Endothelial cell of umbilical vein (primary cell): ENCODE data around the gene AURKB. TPM values are rescaled to one million over a fixed set of nuclear protein-coding genes. Genes with fewer than 3 reads are reported as not detected.

Experiments used
- BruUV-seq: library from RNA; stranded (reverse); fragments of 400-500 nt; replicated peaks from 2 replicates; lab custom pipeline; 2021; lab: Mats Ljungman, UMichigan
- CTCF ChIA-PET: fragments of 300-600, 350-600 bp; sonication (Branson Sonifier 250); formaldehyde crosslinking; loops from one replicate; lab custom pipeline; 2021; ENCODE audit warnings: antibody characterized with exemption, inconsistent platforms; lab: Charles Lee
- POLR2A ChIA-PET: fragments of 300-600, 350-600 bp; sonication (Branson Sonifier 250); formaldehyde crosslinking; loops from one replicate; lab custom pipeline; 2021; ENCODE audit warnings: antibody characterized with exemption, inconsistent platforms; lab: Charles Lee
- DNase-seq: peaks from one replicate; pipeline ENCODE4 v3.0.0-alpha.2; 2011; ENCODE audit warnings: low read depth, low spot score
- FAIRE-seq: peaks from 2 replicates; lab custom pipeline; 2011; peaks lifted over from hg19 to GRCh38; lab: Jason Lieb, UNC
- H2AFZ ChIP-seq: 2 replicates; pipeline ENCODE4 v1.6.0; 2012; ENCODE audit warnings: low read depth, low read length, control low read depth, inconsistent platforms
- H3K27ac ChIP-seq: 2 replicates; pipeline ENCODE4 v1.5.1; 2011; ENCODE audit warnings: low read depth, mild to moderate bottlenecking, control low read depth, low read length, moderate library complexity; ENCODE audit not compliant: insufficient read depth
- H3K27me3 ChIP-seq, 2 experiments: 2 replicates each; pipeline versions ENCODE4 v1.6.0 to v1.6.1; 2011; ENCODE audit warnings: low read length in 2 of 2, mixed read lengths in 1 of 2; ENCODE audit not compliant: control insufficient read depth in 2 of 2, insufficient read depth in 2 of 2
- H3K36me3 ChIP-seq, 2 experiments: 2 replicates in 1 of 2; 3 replicates in 1 of 2; pipeline ENCODE4 v1.5.1; 2011; ENCODE audit warnings: low read length in 2 of 2, mild to moderate bottlenecking in 1 of 2, moderate library complexity in 1 of 2; ENCODE audit not compliant: control insufficient read depth in 2 of 2, insufficient read depth in 2 of 2; ENCODE audit errors: extremely low read depth in 1 of 2
- H3K4me1 ChIP-seq: 3 replicates; pipeline ENCODE4 v1.5.1; 2011; ENCODE audit warnings: mild to moderate bottlenecking, low read length; ENCODE audit not compliant: control insufficient read depth, insufficient read depth; ENCODE audit errors: extremely low read depth
- H3K4me2 ChIP-seq: 2 replicates; pipeline ENCODE4 v1.6.1; 2011; ENCODE audit warnings: low read length, control low read depth, mixed read lengths; ENCODE audit not compliant: insufficient read depth
- H3K4me3 ChIP-seq, 3 experiments: fragments of 200-600 bp in 1 of 3; sonication (generic), shearing (Covaris generic) in 1 of 3; replicated peaks in 1 of 3; 2 replicates each; pipeline ENCODE4 v1.5.1; 2011 to 2016; ENCODE audit warnings: control low read depth in 3 of 3, low read length in 3 of 3, mild to moderate bottlenecking in 2 of 3, inconsistent platforms in 1 of 3, low read depth in 1 of 3, moderate library complexity in 1 of 3; ENCODE audit not compliant: insufficient read depth in 1 of 3
- H3K79me2 ChIP-seq: 2 replicates; pipeline ENCODE4 v1.6.0; 2012; ENCODE audit warnings: low read length, inconsistent platforms; ENCODE audit not compliant: control insufficient read depth, insufficient read depth
- H3K9ac ChIP-seq: replicated peaks from 2 replicates; pipeline ENCODE3; 2011; ENCODE audit warnings: low read length, control low read depth; ENCODE audit not compliant: insufficient read depth; ENCODE audit errors: extremely low read depth
- H3K9me1 ChIP-seq: replicated peaks from 3 replicates; pipeline ENCODE4 v1.6.0; 2011; ENCODE audit warnings: mild to moderate bottlenecking, low read length; ENCODE audit not compliant: control insufficient read depth, insufficient read depth; ENCODE audit errors: extremely low read depth
- H3K9me3 ChIP-seq: replicated peaks from 2 replicates; pipeline ENCODE4 v1.5.1; 2012; ENCODE audit warnings: low read length, inconsistent platforms; ENCODE audit not compliant: control insufficient read depth, insufficient read depth
- H4K20me1 ChIP-seq: replicated peaks from 2 replicates; pipeline ENCODE3; 2011; ENCODE audit warnings: mild to moderate bottlenecking, low read length; ENCODE audit not compliant: control insufficient read depth, insufficient read depth; ENCODE audit errors: extremely low read depth
- CTCF ChIP-seq, 2 donors: IDR thresholded peaks; 1 replicate in 1 of 2; 2 replicates in 1 of 2; pipeline ENCODE4 v1.5.1; 2011; ENCODE audit warnings: low read length in 2 of 2, mild to moderate bottlenecking in 2 of 2, moderate library complexity in 2 of 2, control low read depth in 1 of 2, inconsistent platforms in 1 of 2, low read depth in 1 of 2; ENCODE audit not compliant: insufficient read depth in 1 of 2; ENCODE audit errors: extremely low read depth in 1 of 2
- GATA2 ChIP-seq: IDR thresholded peaks from 2 replicates; pipeline ENCODE4 v1.7.0; 2011; ENCODE audit warnings: low read depth, mild to moderate bottlenecking, moderate library complexity, mixed read lengths, low read length; ENCODE audit not compliant: insufficient read length, insufficient read depth
- MAX ChIP-seq: IDR thresholded peaks from 2 replicates; pipeline ENCODE4 v1.6.1; 2011; ENCODE audit not compliant: insufficient read depth, insufficient read length
- POLR2A ChIP-seq: IDR thresholded peaks from 2 replicates; pipeline ENCODE4 v1.6.1; 2012; ENCODE audit warnings: low read depth, mild to moderate bottlenecking, control low read depth, low read length
- POLR2AphosphoS5 ChIP-seq: IDR thresholded peaks from 2 replicates; pipeline ENCODE4 v1.6.1; 2012; ENCODE audit warnings: low read depth, mild to moderate bottlenecking, control low read depth, low read length, moderate library complexity; ENCODE audit not compliant: insufficient read depth
- dilution Hi-C: fragments of 300-500 bp; cut with MboI; formaldehyde crosslinking; loops from one replicate; pipeline ENCODE4 v1.15.0; 2019; ENCODE audit warnings: low sequenced_read_pairs; ENCODE audit not compliant: extremely low pct_ligation_motif_present
- intact Hi-C: fragments of 100-400 bp; cut with micrococcal nuclease; formaldehyde crosslinking; loops from one replicate; pipeline ENCODE4 v1.10.0; 2022
- polyA plus RNA-seq, 4 experiments: library from polyadenylated mRNA; depleted of rRNA in 3 of 4; stranded (reverse) in 3 of 4; unstranded in 1 of 4; fragments of >200 nt; gene quantifications; 2 replicates each; pipeline versions ENCODE4 v1.2.1 to v1.2.3, GENCODE V29; 2011 to 2012; ENCODE audit warnings: missing spikeins in 1 of 4
- total RNA-seq: library from RNA; stranded (reverse); gene quantifications from 2 replicates; pipeline ENCODE4 v1.2.3, GENCODE V29; 2021

AURKB gene
- total and polyA plus RNA-seq, 2 donors (not counting 3 experiments of a cell fraction or from before 2014, with no cell fraction given) = 67.8 to 107 TPM

- FAIRE-seq (peak; percentile 86), DNase-seq (peak; percentile 85)
- peaks cover 23% of the 10 kb centered on the region for H3K4me1 ChIP-seq
- H3K36me3 ChIP-seq = no peaks in the 10 kb centered on the region
- peak within 1 kb of the TSS; percentile 69 for H3K9ac ChIP-seq
- no peaks in the 10 kb centered on the region for H3K27me3 ChIP-seq
- H3K4me2 ChIP-seq = peak within 1 kb of the TSS; percentile 64
- no peaks in the 10 kb centered on the region for H4K20me1 ChIP-seq
- intact Hi-C loops = no loop called here
- H3K9me1 ChIP-seq = no peaks in the 10 kb centered on the region
- peak within 1 kb of the TSS; percentile 29 for H3K27ac ChIP-seq
- peak within 1 kb of the TSS; percentile 21 to 61 (median 42) for H3K4me3 ChIP-seq
- ChIA-PET CTCF (interaction anchor here (1.1 to 1.4 kb wide), 3 partner anchors 9 to 116 kb away, joined by 3 to 4 read pairs (median 3); no protein-coding TSS in a partner anchor), POLR2A (no interaction called here)
- BruUV-seq = TSS peak; percentile 52
- no peaks in the 10 kb centered on the region for H3K79me2 ChIP-seq
- peak within 1 kb of the TSS; percentile 91 for H2AFZ ChIP-seq
- dilution Hi-C loops = no loop called here
- no peaks in the 10 kb centered on the region for H3K9me3 ChIP-seq
- TF ChIP-seq GATA2 (no peak), POLR2AphosphoS5 (peak; percentile 58), MAX (peak; percentile 9), POLR2A (peak; percentile 67), CTCF (IDR thresholded peaks at IDR 0.05; ENCODE audit: extremely low read depth in 1 of 2, insufficient read depth in 1 of 2, low read depth in 1 of 2, low read length in 2 of 2) (peak in 1 of 2 donors; percentile 10)
Observed at GRCh38 chr17:8176197-8176940, 34.0 kb downstream of the AURKB start, which contains the start of gene TMEM107. Gene TMEM107 (minus strand): TSS chr17:8176380. CDS start chr17:8176286, 94 bp downstream.
